ENCODE measurements around the gene CAMK2N1. TPM values are rescaled to one million over a fixed set of nuclear protein-coding genes. Genes with fewer than 3 reads are reported as not detected.

Gene CAMK2N1
- total and polyA plus RNA-seq, 2 of the 13 experiments (the other 11 are each of a cell fraction or from before 2014, with no cell fraction given) = 38.0 to 38.6 TPM

GRCh38 chr1:20481643-20482498, 4.1 kb downstream of the CAMK2N1 start (continued):
- TF ChIP-seq ARID5B (CRISPR knock-in tag; IDR thresholded peaks at IDR 0.05) (peak; percentile 2; the same call in 1 of the 2 replicates), ZNF280B (CRISPR knock-in tag; IDR thresholded peaks at IDR 0.05; ENCODE audit: borderline replicate concordance) (no peak), ZNF672 (CRISPR knock-in tag; IDR thresholded peaks at IDR 0.05) (no peak), BCL6 (CRISPR knock-in tag; IDR thresholded peaks at IDR 0.05) (no peak), MEIS1 (CRISPR knock-in tag; IDR thresholded peaks at IDR 0.05; ENCODE audit: borderline replicate concordance) (no peak), POLR2G (IDR thresholded peaks at IDR 0.05; ENCODE audit: low read depth, low read length) (peak; percentile 87), MAFF (IDR thresholded peaks at IDR 0.05; ENCODE audit: low read depth, low read length) (no peak), PLRG1 (conservative IDR thresholded peaks at IDR 0.05) (no peak), IKZF4 (CRISPR knock-in tag; IDR thresholded peaks at IDR 0.05; ENCODE audit: borderline replicate concordance, low read depth, not compliant biosample characterization) (no peak), ZNF33A (CRISPR knock-in tag; IDR thresholded peaks at IDR 0.05; ENCODE audit: borderline replicate concordance) (no peak), ZNF276 (CRISPR knock-in tag; IDR thresholded peaks at IDR 0.05; ENCODE audit: low read depth) (no peak), ZNF607 (CRISPR knock-in tag; IDR thresholded peaks at IDR 0.05; ENCODE audit: borderline replicate concordance) (0 out of 2 replicates have a peak, but pooled peaks have one; percentile 39), ZBTB42 (CRISPR knock-in tag; IDR thresholded peaks at IDR 0.05) (no peak), STAT6 (CRISPR knock-in tag; IDR thresholded peaks at IDR 0.05; ENCODE audit: borderline replicate concordance) (no peak), SETDB1 (CRISPR knock-in tag; IDR thresholded peaks at IDR 0.05; ENCODE audit: borderline replicate concordance) (no peak), GRHL1 (CRISPR knock-in tag; conservative IDR thresholded peaks at IDR 0.05) (no peak)
